HepG2 (cell line): ENCODE data around the gene NUP214. TPM values are rescaled to one million over a fixed set of nuclear protein-coding genes. Genes with fewer than 3 reads are reported as not detected.

Experiments
- ATAC-seq: fragments of 200-7000 bp; cut with Tn5 transposase; 3 replicates; pipeline ENCODE4 v1.9.1; 2020; ENCODE audit warnings: mild to moderate bottlenecking, moderate library complexity
- BruUV-seq: library from RNA; stranded (reverse); fragments of 400-500 nt; replicated peaks from 2 replicates; lab custom pipeline; 2021; lab: Mats Ljungman, UMichigan
- CTCF ChIA-PET: fragments of 300-600 bp; formaldehyde crosslinking; extraction: SDS; loops from one replicate; lab custom pipeline; 2021; ENCODE audit warnings: low total read pairs, inconsistent platforms, low intra/inter-chr PET ratio; lab: Yijun Ruan, JAX
- POLR2A ChIA-PET: fragments of 350-600 bp; sonication (Branson Sonifier 250); formaldehyde crosslinking; loops from one replicate; lab custom pipeline; 2020; ENCODE audit warnings: antibody characterized with exemption, inconsistent platforms; lab: Yijun Ruan, JAX
- DNase-seq: peaks from one replicate; pipeline ENCODE4 v3.0.0-alpha.2; 2015; ENCODE audit warnings: low spot score
- FAIRE-seq: peaks from 3 replicates; lab custom pipeline; 2011; peaks lifted over from hg19 to GRCh38; lab: Jason Lieb, UNC
- H2AFZ ChIP-seq: one replicate; pipeline ENCODE4 v1.6.1; 2011; ENCODE audit warnings: low read length, inconsistent platforms
- H3K27ac ChIP-seq: fragments of 300-600 bp; 3 replicates; pipeline ENCODE4 v1.8.0; 2011; ENCODE audit warnings: mixed run types, mild to moderate bottlenecking, mixed read lengths, low read length, inconsistent platforms; ENCODE audit not compliant: insufficient read depth; ENCODE audit errors: extremely low read length
- H3K27me3 ChIP-seq, 2 experiments: fragments of 200-600 bp in 1 of 2; 2 replicates in 1 of 2; 3 replicates in 1 of 2; pipeline versions ENCODE4 v1.6.0 to v1.8.0; 2011; ENCODE audit warnings: low read length in 2 of 2, mild to moderate bottlenecking in 2 of 2, moderate library complexity in 2 of 2, inconsistent platforms in 1 of 2; ENCODE audit not compliant: insufficient read depth in 2 of 2, control insufficient read depth in 1 of 2
- H3K36me3 ChIP-seq, 2 experiments: fragments of 200-600 bp in 1 of 2; replicated peaks in 1 of 2; 2 replicates in 1 of 2; 3 replicates in 1 of 2; pipeline versions ENCODE4 v1.5.1 to v1.8.0; 2011; ENCODE audit warnings: low read length in 2 of 2, inconsistent platforms in 1 of 2; ENCODE audit not compliant: insufficient read depth in 2 of 2, control insufficient read depth in 1 of 2
- H3K4me1 ChIP-seq: 2 replicates; pipeline ENCODE4 v1.5.1; 2012; ENCODE audit warnings: low read length, inconsistent platforms; ENCODE audit not compliant: insufficient read depth
- H3K4me2 ChIP-seq: 2 replicates; pipeline ENCODE4 v1.6.0; 2011; ENCODE audit warnings: low read depth, low read length, inconsistent platforms
- H3K4me3 ChIP-seq, 3 experiments: fragments of 200-600 bp in 1 of 3; sonication (generic), shearing (Covaris generic) in 1 of 3; replicated peaks in 1 of 3; 2 replicates each; pipeline ENCODE4 v1.5.1; 2011 to 2016; ENCODE audit warnings: low read length in 3 of 3, inconsistent platforms in 2 of 3, low read depth in 2 of 3, mild to moderate bottlenecking in 2 of 3, control low read depth in 1 of 3, mixed read lengths in 1 of 3; ENCODE audit not compliant: insufficient read depth in 1 of 3
- H3K79me2 ChIP-seq: one replicate; pipeline ENCODE4 v1.6.1; 2011; ENCODE audit warnings: low read length, inconsistent platforms; ENCODE audit not compliant: insufficient read depth
- H3K9ac ChIP-seq: 2 replicates; pipeline ENCODE4 v1.6.0; 2011; ENCODE audit warnings: mild to moderate bottlenecking, low read depth, low read length, inconsistent platforms; ENCODE audit not compliant: insufficient read depth
- H3K9me3 ChIP-seq: 2 replicates; pipeline ENCODE4 v1.5.1; 2012; ENCODE audit warnings: mild to moderate bottlenecking, low read length
- H4K20me1 ChIP-seq: 2 replicates; pipeline ENCODE4 v1.6.0; 2011; ENCODE audit warnings: inconsistent platforms, mild to moderate bottlenecking, low read length, moderate library complexity; ENCODE audit not compliant: insufficient read depth
- ETV5 ChIP-seq: IDR thresholded peaks from 2 replicates; pipeline ENCODE4 v1.6.1; 2018; ENCODE audit warnings: missing biosample characterization, missing genetic modification reagents, inconsistent platforms, borderline replicate concordance
- FOXO4 ChIP-seq: sonication (generic); formaldehyde crosslinking; conservative IDR thresholded peaks from 2 replicates; pipeline ENCODE4 v1.8.1; 2023; ENCODE audit warnings: missing genetic modification reagents
- KMT2A ChIP-seq: sonication (generic); formaldehyde crosslinking; IDR thresholded peaks from 2 replicates; pipeline ENCODE4 v1.4.0; 2020; ENCODE audit warnings: missing genetic modification reagents
- MEIS1 ChIP-seq: sonication (generic); formaldehyde crosslinking; IDR thresholded peaks from 2 replicates; pipeline ENCODE4 v1.9.0; 2021; ENCODE audit warnings: mild to moderate bottlenecking, missing genetic modification reagents, moderate library complexity, borderline replicate concordance
- RBFOX2 ChIP-seq: fragments of 200-400 bp; formaldehyde crosslinking; IDR thresholded peaks from 2 replicates; pipeline ENCODE4 v1.6.1; 2017; ENCODE audit warnings: low read depth, mild to moderate bottlenecking, low read length
- REST ChIP-seq, 2 experiments: IDR thresholded peaks; 2 replicates each; pipeline ENCODE4 v1.6.1; 2011 to 2012; ENCODE audit warnings: low read length in 2 of 2, borderline replicate concordance in 1 of 2, low read depth in 1 of 2, mild to moderate bottlenecking in 1 of 2, moderate library complexity in 1 of 2
- RORA ChIP-seq: sonication (generic); formaldehyde crosslinking; IDR thresholded peaks from 2 replicates; pipeline ENCODE4 v1.5.0; 2020; ENCODE audit warnings: mild to moderate bottlenecking, missing genetic modification reagents, moderate library complexity
- TEAD3 ChIP-seq: optimal IDR thresholded peaks from 2 replicates; pipeline ENCODE3; 2016; ENCODE audit warnings: borderline replicate concordance
- THAP9 ChIP-seq: sonication (generic); formaldehyde crosslinking; IDR thresholded peaks from 2 replicates; pipeline ENCODE4; 2020; ENCODE audit warnings: missing genetic modification reagents, mild to moderate bottlenecking, borderline replicate concordance
- ZNF235 ChIP-seq: sonication (generic); formaldehyde crosslinking; IDR thresholded peaks from 2 replicates; pipeline ENCODE4 v1.8.1; 2023; ENCODE audit warnings: mild to moderate bottlenecking, missing genetic modification reagents, borderline replicate concordance
- ZNF580 ChIP-seq: IDR thresholded peaks from 2 replicates; pipeline ENCODE4 v1.6.1; 2016; ENCODE audit warnings: low read depth, borderline replicate concordance
- ZNF710 ChIP-seq: sonication (generic); formaldehyde crosslinking; IDR thresholded peaks from 2 replicates; pipeline ENCODE4 v1.5.0; 2020; ENCODE audit warnings: mild to moderate bottlenecking, missing genetic modification reagents, borderline replicate concordance
- ZNF75D ChIP-seq: sonication (generic); formaldehyde crosslinking; IDR thresholded peaks from 2 replicates; pipeline ENCODE4 v1.8.1; 2023; ENCODE audit warnings: missing genetic modification reagents, mild to moderate bottlenecking, borderline replicate concordance
- ZZZ3 ChIP-seq: sonication (generic); formaldehyde crosslinking; IDR thresholded peaks from 2 replicates; pipeline ENCODE4 v1.4.0; 2020; ENCODE audit warnings: missing genetic modification reagents, mild to moderate bottlenecking, borderline replicate concordance
- WGBS: methylation state at CpG from one replicate; pipeline ENCODE4 v1.1.6; 2017; ENCODE audit warnings: low lambda C conversion rate; 5-methylcytosine and 5-hydroxymethylcytosine counted together
- in situ Hi-C: cut with HindIII; loops from 2 replicates; pipeline ENCODE4 v1.10.0; 2017; ENCODE audit warnings: low pct_unique_long_range_greater_than_20kb; ENCODE audit not compliant: extremely low pct_ligation_motif_present
- intact Hi-C: fragments of 100-400 bp; cut with micrococcal nuclease; formaldehyde crosslinking; loops from one replicate; pipeline ENCODE4 v1.10.0; 2022; ENCODE audit not compliant: unreplicated experiment
- polyA plus RNA-seq, 8 experiments: library from polyadenylated mRNA; depleted of rRNA in 3 of 8; stranded (reverse) in 7 of 8; unstranded in 1 of 8; fragments of >200 nt; fragmentation: Illumina TruSeq in 4 of 8; extraction: Trizol in 4 of 8; gene quantifications; 2 replicates each; pipeline versions ENCODE4 v1.2.1 to v1.2.3, GENCODE V29; 2011 to 2016; ENCODE audit warnings: low read depth in 4 of 8, missing spikeins in 1 of 8, mixed read lengths in 1 of 8; ENCODE audit not compliant: insufficient read depth in 1 of 8
- total RNA-seq, 5 experiments: library from RNA; depleted of rRNA; stranded (reverse); fragments of >200 nt; fragmentation: Illumina TruSeq; extraction: Trizol; gene quantifications; 2 replicates each; pipeline ENCODE4 v1.2.3, GENCODE V29; 2016; ENCODE audit warnings: low read depth in 1 of 5

Gene NUP214
- total and polyA plus RNA-seq, 2 of the 13 experiments (the other 11 are each of a cell fraction or from before 2014, with no cell fraction given): 8.4 to 16.0 TPM

- Histone ChIP-seq H3K27ac (no peak overlapping the region), H3K79me2 (no peaks in the 10 kb centered on the region), H3K4me3 (no peak overlapping the region), H3K27me3 (no peaks in the 10 kb centered on the region), H3K9ac (no peak overlapping the region), H4K20me1 (no peaks in the 10 kb centered on the region), H3K4me1 (no peaks in the 10 kb centered on the region), H3K36me3 (peaks cover 21 to 96% of the 10 kb centered on the region in 2 experiments), H3K4me2 (no peak overlapping the region), H3K9me3 (no peaks in the 10 kb centered on the region), H2AFZ (no peak overlapping the region)
- no peak for FAIRE-seq
- no TSS peak for BruUV-seq
- intact Hi-C loops (no loop called here), in situ Hi-C loops (no loop called here)
- ChIA-PET CTCF (no interaction called here), POLR2A (no interaction called here)
- WGBS: 100% methylated on average over 2 of the region's 2 CpGs
- DNase-seq: no peak
- ATAC-seq: no peak
- TF ChIP-seq ZNF710 (CRISPR knock-in tag) (no peak), ETV5 (CRISPR knock-in tag) (no peak), ZZZ3 (CRISPR knock-in tag) (no peak), FOXO4 (CRISPR knock-in tag) (no peak), TEAD3 (CRISPR knock-in tag) (no peak), RORA (CRISPR knock-in tag) (no peak), REST (IDR thresholded peaks at IDR 0.05; ENCODE audit: borderline replicate concordance in 1 of 2, low read depth in 1 of 2, low read length in 2 of 2) (no peak), RBFOX2 (no peak), ZNF580 (CRISPR knock-in tag) (no peak), KMT2A (no peak), MEIS1 (no peak), ZNF235 (no peak), ZNF75D (CRISPR knock-in tag) (no peak), THAP9 (no peak)
Measured at GRCh38 chr9:131138676-131139075, 13.3 kb downstream of the NUP214 start.
